HG03039 (cell line): ENCODE measurements around the gene TMEM170B.

Source experiments
- ATAC-seq: cut with Tn5 transposase; IDR thresholded peaks from one replicate; pipeline ENCODE4 v1.9.1; 2021; ENCODE audit warnings: mild to moderate bottlenecking, moderate library complexity; ENCODE audit not compliant: unreplicated experiment

TMEM170B gene

GRCh38 chr6:11613858-11614257 is 76.3 kb downstream of the TMEM170B start:
- ATAC-seq, result no peak

GRCh38 chr6:11614534-11615213 is 77.1 kb downstream of the TMEM170B start:
- no peak for ATAC-seq

- ATAC-seq, result no peak
Observed at GRCh38 chr6:11615214-11615602, 77.7 kb downstream of the TMEM170B start.

- ATAC-seq, result no peak
Observed at GRCh38 chr6:11616200-11616611, 78.7 kb downstream of the TMEM170B start.

- ATAC-seq, result no peak
Observed at GRCh38 chr6:11618533-11618932, 81.0 kb downstream of the TMEM170B start.

- no peak for ATAC-seq
Observed at GRCh38 chr6:11621119-11621518, 83.6 kb downstream of the TMEM170B start.

GRCh38 chr6:11622156-11622555 is 84.6 kb downstream of the TMEM170B start:
- no peak for ATAC-seq

GRCh38 chr6:11623272-11623671 is 85.7 kb downstream of the TMEM170B start:
- no peak for ATAC-seq

- ATAC-seq, result no peak
Observed at GRCh38 chr6:11625302-11625701, 87.8 kb downstream of the TMEM170B start.

GRCh38 chr6:11626356-11626755 is 88.8 kb downstream of the TMEM170B start:
- no peak for ATAC-seq

GRCh38 chr6:11628562-11628961 is 91.0 kb downstream of the TMEM170B start:
- no peak for ATAC-seq

- no peak for ATAC-seq
Observed at GRCh38 chr6:11631008-11631407, 93.5 kb downstream of the TMEM170B start.

- ATAC-seq, result no peak
Observed at GRCh38 chr6:11631539-11631938, 94.0 kb downstream of the TMEM170B start.

- no peak for ATAC-seq
Observed at GRCh38 chr6:11632231-11632630, 94.7 kb downstream of the TMEM170B start.

- ATAC-seq, result no peak
Observed at GRCh38 chr6:11632795-11633511, 95.4 kb downstream of the TMEM170B start.
